Measurements from ENCODE around the gene KMT2C.

- no peak for TF ChIP-seq EP300 (IDR thresholded peaks at IDR 0.05)
- no peak for TF ChIP-seq CTCF (IDR thresholded peaks at IDR 0.05)
These were observed 350.7 kb downstream of the KMT2C start for GRCh38 chr7:152085131-152085530.
